Measurements from ENCODE around the gene TMIE. TPM values are rescaled to one million over a fixed set of nuclear protein-coding genes. Genes with fewer than 3 reads are reported as not detected.

Gene TMIE
- total RNA-seq, 1 donor from 2014 or later, result not detected

DNA sequence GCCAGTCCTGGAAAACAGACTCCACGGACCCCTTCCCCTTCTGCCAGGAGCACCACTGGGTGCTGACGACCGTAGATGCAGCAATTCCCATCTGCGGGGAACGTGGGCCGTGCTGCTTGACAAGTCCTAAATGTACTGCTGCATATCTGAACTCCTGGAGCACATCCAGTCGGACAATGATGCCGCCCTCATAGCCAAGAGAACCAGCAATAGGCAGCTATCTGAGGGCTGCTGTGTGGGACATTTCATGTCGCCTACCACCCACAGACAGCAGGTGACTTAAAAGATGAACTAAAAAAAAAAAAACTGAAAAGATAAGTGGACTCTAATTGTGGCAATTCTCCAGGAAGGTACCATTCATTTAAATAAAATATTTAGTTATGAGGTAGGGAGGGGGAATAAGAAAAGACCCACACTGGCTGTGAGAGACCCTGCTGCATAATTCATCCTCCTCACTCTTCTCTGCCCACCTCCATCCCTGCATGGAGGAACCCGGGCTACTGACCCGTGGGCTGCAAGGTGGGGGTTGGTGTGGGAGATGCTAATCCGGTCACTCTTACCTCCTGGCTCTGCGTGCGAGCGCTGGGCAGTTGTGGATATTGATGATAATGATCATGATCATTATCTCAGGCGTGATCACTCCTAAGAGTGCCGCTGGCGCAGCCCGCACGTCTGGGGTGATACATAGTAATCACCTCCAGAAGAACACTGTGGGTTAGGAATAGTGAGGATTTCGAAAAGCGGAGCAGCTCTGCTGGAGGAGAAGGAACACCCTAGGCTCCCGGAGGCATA lies 36.0 kb upstream of the TMIE start:
- Mint-ChIP-seq H3K4me1 (ENCODE audit: low read depth) (no peaks in the 10 kb centered on the region), H3K36me3 (ENCODE audit: low read depth) (no peaks in the 10 kb centered on the region), H3K9me3 (no peaks in the 10 kb centered on the region), H3K27me3 (ENCODE audit: low read depth) (no peaks in the 10 kb centered on the region), H3K27ac (no peak overlapping the region), H3K4me3 (ENCODE audit: low read depth) (no peak overlapping the region)
- intact Hi-C loops (cut with micrococcal nuclease), result no loop called here
- DNase-seq (ENCODE audit: low spot score), result no peak

DNA sequence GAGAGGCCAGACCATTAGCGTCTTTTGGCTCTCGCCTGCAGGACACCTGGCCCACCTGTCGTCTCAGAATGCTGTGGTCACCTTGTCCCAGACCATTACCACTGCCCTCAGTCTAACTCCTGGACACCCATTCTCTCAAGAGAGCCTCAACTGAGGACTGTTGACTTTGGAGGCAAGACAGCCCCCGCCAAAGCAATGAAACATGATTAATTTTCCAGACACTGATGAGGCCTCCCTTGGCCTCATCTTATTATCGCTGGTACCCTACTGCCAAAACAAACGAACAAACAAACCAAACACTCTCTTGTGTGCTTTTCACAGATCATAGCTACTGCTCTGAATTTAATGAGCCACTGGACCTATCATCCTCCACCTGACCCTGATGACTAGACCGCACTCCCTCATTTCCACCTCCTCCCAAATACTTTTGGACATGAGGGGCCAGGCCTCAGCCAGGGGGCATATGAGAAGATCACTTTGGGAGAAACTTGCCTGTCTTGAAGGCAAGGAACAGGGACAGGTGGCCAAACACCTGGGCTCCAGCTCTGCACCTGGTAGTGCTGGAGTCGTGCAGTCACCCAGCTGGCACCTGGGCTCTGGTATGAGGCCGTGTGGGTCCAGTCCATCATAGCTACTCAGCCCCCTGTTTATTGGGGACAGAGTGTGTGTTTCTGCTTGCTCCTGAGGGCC lies 35.3 kb upstream of the TMIE start:
- Mint-ChIP-seq H3K27ac (no peak overlapping the region), H3K9me3 (no peaks in the 10 kb centered on the region), H3K36me3 (ENCODE audit: low read depth) (no peaks in the 10 kb centered on the region), H3K27me3 (ENCODE audit: low read depth) (no peaks in the 10 kb centered on the region), H3K4me3 (ENCODE audit: low read depth) (no peak overlapping the region), H3K4me1 (ENCODE audit: low read depth) (no peaks in the 10 kb centered on the region)
- DNase-seq (ENCODE audit: low spot score), result no peak
- intact Hi-C loops (cut with micrococcal nuclease), result no loop called here

DNA sequence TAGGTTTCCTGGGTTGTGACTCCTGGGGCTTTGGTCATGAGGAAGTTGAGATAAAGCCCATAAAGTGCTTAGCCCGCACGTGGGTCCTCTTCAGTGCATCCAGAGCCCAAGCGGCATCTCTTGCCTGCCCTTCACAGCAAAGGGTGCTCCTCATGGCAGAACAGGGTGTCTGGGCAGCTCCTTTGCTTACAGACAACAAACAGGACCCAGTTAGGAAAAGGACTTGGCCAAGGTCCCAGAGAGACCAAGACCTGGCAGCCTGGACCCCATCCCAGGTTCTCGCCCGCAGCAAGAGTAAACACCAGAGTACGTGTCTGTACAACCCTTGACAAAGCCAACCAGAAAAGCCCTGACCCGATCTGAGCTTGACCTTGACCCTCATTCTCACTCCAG lies 34.7 kb upstream of the TMIE start:
- H3K36me3 Mint-ChIP-seq (ENCODE audit: low read depth), result no peaks in the 10 kb centered on the region
- no peaks in the 10 kb centered on the region for H3K27me3 Mint-ChIP-seq (ENCODE audit: low read depth)
- no peaks in the 10 kb centered on the region for H3K9me3 Mint-ChIP-seq
- DNase-seq (ENCODE audit: low spot score), result no peak
- no peak overlapping the region for H3K27ac Mint-ChIP-seq
- intact Hi-C loops (cut with micrococcal nuclease), result no loop called here
- H3K4me3 Mint-ChIP-seq (ENCODE audit: low read depth), result no peak overlapping the region
- no peaks in the 10 kb centered on the region for H3K4me1 Mint-ChIP-seq (ENCODE audit: low read depth)

DNA sequence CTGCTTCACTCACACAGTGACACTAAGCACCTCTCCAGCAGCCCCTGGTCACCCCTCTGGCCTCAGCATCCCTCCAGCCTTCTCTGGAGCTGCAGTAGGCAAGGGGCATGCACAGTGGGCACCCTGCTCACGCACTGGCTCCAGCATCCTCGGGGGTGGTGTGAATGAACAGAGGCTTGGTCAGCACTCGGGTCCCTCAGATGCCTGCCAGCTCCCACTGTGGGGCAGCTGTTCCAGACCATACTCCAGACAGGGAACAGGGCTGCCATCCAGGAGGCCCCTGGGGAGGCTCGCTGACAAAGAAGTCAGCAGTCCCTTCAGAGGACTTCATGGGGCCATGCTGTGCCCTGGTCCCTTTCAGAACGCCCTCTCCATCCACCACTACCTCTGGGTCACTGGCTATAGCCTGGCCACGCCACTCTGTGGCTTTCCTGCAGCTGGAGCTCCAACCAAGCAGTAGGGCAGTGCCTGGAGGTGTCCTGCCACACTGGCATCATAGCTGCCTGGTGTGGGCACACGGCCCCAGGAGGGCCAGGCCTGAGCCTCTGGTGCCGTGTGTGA lies 34.1 kb upstream of the TMIE start:
- Mint-ChIP-seq H3K27me3 (ENCODE audit: low read depth) (no peaks in the 10 kb centered on the region), H3K4me3 (ENCODE audit: low read depth) (no peak overlapping the region)
- intact Hi-C loops (cut with micrococcal nuclease), result no loop called here

DNA sequence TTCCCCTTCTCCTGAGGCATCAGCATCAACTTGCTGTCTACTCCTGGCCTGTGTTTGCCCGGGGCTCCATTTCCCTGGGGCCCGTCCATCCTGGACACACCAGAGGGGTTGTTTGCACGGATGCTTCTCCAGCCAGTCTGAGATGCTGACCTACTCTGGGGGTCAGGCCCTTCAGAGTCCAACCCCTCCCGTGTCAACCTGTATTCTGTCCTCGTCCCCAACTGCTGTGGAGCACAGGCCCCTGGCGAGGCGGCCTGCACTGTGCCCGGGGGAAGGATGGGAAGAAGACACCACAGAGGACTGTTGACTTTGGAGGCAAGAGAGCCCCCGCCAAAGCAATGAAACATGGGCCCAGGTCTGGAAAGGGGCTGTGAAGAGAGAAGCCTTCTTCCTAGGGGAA lies 33.5 kb upstream of the TMIE start:
- H3K4me1 Mint-ChIP-seq (ENCODE audit: low read depth), result no peaks in the 10 kb centered on the region
- no peak overlapping the region for H3K27ac Mint-ChIP-seq
- intact Hi-C loops (cut with micrococcal nuclease), result no loop called here
- no peaks in the 10 kb centered on the region for H3K9me3 Mint-ChIP-seq
- no peak overlapping the region for H3K4me3 Mint-ChIP-seq (ENCODE audit: low read depth)
- no peak for DNase-seq (ENCODE audit: low spot score)
- no peaks in the 10 kb centered on the region for H3K36me3 Mint-ChIP-seq (ENCODE audit: low read depth)
- no peaks in the 10 kb centered on the region for H3K27me3 Mint-ChIP-seq (ENCODE audit: low read depth)

More for the DNA sequence above, 34.1 kb upstream of the TMIE start:
- DNase-seq (ENCODE audit: low spot score), result no peak
- no peak overlapping the region for H3K27ac Mint-ChIP-seq
- no peaks in the 10 kb centered on the region for H3K36me3 Mint-ChIP-seq (ENCODE audit: low read depth)
- H3K9me3 Mint-ChIP-seq, result no peaks in the 10 kb centered on the region
- H3K4me1 Mint-ChIP-seq (ENCODE audit: low read depth), result no peaks in the 10 kb centered on the region

DNA sequence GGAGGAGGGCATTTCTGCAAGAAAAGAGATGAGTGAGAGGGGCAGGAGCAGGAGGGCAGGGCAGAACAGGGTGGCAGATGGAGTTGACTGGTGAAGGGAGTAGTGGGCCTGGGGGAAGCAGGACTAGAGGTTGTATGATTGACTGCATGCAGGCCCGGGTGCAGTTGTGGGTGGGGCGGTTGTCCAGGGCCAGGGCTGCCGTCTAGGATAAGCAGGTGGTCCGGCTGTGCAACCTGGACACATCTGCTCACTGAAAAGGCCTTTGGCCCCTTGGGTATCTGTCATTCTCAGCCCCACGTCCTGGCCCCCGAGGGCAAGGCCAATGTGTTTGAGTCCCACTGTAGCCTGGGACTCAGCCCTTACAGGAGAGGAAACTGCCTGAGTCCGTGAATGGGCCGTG lies 33.1 kb upstream of the TMIE start:
- H3K27me3 Mint-ChIP-seq (ENCODE audit: low read depth), result no peaks in the 10 kb centered on the region
- no peaks in the 10 kb centered on the region for H3K9me3 Mint-ChIP-seq
- H3K36me3 Mint-ChIP-seq (ENCODE audit: low read depth), result no peaks in the 10 kb centered on the region
- DNase-seq (ENCODE audit: low spot score), result no peak
- intact Hi-C loops (cut with micrococcal nuclease), result no loop called here
- no peak overlapping the region for H3K27ac Mint-ChIP-seq
- no peaks in the 10 kb centered on the region for H3K4me1 Mint-ChIP-seq (ENCODE audit: low read depth)
- no peak overlapping the region for H3K4me3 Mint-ChIP-seq (ENCODE audit: low read depth)

DNA sequence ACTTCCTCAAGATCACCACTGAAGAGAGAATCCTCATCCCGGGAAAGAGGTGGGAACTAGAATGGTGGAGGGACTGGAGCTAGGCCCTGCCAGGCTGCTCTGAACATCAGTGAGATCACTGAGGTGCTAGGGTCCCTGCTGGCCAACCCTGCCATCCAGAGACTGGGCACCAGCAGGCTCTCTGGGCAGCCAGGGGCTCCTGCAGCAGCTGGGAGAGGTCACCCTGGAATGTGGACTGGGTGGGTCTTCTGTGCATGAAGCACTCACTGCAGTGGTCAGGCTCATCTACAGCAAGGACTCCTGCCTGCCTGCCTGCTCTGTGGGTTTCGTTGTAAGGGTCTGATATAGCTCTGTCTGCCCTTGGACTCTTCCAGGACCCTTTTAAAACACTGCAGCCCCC lies 32.6 kb upstream of the TMIE start:
- no peaks in the 10 kb centered on the region for H3K9me3 Mint-ChIP-seq
- intact Hi-C loops (cut with micrococcal nuclease), result no loop called here
- no peak overlapping the region for H3K27ac Mint-ChIP-seq
- H3K36me3 Mint-ChIP-seq (ENCODE audit: low read depth), result no peaks in the 10 kb centered on the region
- DNase-seq (ENCODE audit: low spot score), result no peak
- no peak overlapping the region for H3K4me3 Mint-ChIP-seq (ENCODE audit: low read depth)
- no peaks in the 10 kb centered on the region for H3K27me3 Mint-ChIP-seq (ENCODE audit: low read depth)
- no peaks in the 10 kb centered on the region for H3K4me1 Mint-ChIP-seq (ENCODE audit: low read depth)

DNA sequence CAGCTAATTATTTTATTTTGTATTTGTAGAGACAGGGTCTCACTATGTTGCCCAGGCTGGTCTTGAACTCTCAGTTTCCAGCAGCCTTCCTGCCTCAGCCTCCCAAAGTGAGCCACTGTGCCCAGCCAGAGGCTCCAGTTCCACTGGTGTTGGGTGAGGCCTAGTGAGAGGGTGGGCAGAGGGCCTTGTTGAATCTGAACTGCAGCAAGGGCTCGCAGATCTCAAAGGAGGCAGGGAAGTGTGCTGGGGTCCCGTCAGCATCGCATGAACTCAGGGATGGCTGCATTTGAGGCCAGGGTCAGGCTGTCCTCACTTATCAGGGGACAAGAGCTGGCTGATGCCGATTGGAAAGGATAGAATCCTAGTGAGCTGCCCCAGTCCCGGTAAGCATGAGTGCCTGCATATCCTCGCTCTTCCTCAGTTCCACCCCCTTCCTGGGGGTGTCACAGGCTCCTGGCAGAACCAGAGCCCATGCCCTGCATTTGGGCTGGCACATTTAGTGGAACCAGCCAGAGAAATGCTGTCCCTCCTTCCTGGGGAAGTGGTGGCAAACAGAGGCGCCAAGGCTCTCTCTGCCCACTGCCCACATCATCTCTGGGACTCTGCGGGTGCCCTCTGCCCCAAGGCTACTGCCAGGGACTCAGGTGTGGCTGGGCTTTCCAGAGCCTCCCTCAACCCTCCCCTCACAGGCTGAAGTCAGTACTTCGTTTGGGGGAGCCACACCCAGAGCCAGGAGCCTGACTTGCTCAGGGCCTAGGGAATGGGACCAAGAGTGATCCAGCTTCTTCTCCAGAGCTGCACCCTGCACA lies 31.8 kb upstream of the TMIE start:
- no peaks in the 10 kb centered on the region for H3K27me3 Mint-ChIP-seq (ENCODE audit: low read depth)
- H3K27ac Mint-ChIP-seq, result no peak overlapping the region
- intact Hi-C loops (cut with micrococcal nuclease), result no loop called here
- no peaks in the 10 kb centered on the region for H3K4me1 Mint-ChIP-seq (ENCODE audit: low read depth)
- no peaks in the 10 kb centered on the region for H3K9me3 Mint-ChIP-seq
- DNase-seq (ENCODE audit: low spot score), result no peak
- H3K36me3 Mint-ChIP-seq (ENCODE audit: low read depth), result no peaks in the 10 kb centered on the region
- H3K4me3 Mint-ChIP-seq (ENCODE audit: low read depth), result no peak overlapping the region

DNA sequence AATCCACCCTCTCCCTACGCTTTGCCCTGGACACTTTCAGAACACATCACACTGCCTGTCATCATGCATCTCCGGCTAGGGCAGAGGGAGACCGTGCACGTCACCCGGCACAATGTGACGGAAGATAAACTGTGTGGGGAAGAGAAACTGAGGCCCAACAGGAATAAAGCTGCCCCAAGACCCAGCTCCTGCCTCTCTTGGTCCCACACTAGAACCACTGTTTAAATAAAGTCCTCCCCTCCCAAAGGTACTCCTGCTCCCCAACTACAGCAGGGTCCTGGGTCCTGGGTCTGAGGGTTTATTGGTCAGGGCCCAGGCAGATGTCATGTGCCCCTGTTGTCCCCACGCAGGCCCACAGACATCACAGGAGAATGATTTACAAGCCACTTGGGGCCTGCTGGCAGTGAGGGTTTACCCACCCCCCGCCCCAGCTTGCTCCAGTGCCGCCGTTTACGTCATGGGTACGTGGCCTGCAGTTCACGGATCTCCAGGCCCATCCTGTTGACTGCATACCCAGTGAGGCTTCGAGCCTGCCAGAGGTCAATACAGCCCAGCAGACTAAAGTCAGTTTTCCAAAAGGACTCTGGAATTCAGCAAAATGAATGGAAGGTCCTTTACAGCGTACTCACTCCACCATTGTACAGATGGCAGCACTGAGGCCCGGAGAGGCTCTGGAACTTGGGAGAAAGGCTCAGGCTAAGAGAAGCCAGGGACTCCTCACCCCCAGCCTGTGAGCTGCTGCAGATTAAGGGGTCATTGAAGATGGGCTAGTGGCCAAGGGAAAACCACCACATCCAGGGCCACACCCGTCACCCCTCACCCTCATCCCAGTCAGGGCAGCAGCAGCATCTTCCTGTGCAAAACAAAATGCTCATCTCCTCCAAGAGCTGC lies 30.9 kb upstream of the TMIE start:
- no peak overlapping the region for H3K27ac Mint-ChIP-seq
- intact Hi-C loops (cut with micrococcal nuclease), result no loop called here
- no peak overlapping the region for H3K4me3 Mint-ChIP-seq (ENCODE audit: low read depth)
- no peaks in the 10 kb centered on the region for H3K9me3 Mint-ChIP-seq
- DNase-seq (ENCODE audit: low spot score), result no peak
- no peaks in the 10 kb centered on the region for H3K27me3 Mint-ChIP-seq (ENCODE audit: low read depth)
- no peaks in the 10 kb centered on the region for H3K4me1 Mint-ChIP-seq (ENCODE audit: low read depth)
- no peaks in the 10 kb centered on the region for H3K36me3 Mint-ChIP-seq (ENCODE audit: low read depth)

DNA sequence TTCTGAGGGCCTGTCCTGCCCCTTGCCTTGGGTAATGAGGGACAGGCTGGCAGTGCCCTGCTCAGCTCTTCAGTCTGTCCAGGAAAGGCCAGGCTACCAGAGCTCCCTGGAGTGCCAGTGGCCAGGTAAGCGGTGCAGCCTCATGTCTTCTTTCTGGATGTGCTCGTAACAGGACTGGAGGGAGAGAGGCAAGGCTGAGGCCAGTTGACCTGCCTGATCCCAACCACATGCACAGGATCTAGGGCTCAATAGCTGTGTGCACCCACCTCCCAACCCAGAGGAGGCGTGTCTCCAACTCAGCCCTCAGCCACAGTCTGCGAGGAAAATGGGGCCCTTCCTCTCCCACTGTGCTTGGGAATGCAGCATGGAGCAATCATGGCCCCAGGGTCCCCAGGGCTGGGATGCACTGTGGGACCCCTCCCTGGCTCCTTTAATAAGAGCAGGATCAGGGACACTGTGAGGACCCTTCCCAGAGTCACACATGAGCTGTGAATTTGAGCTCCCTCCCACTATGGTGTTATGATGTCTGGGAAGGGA lies 30.2 kb upstream of the TMIE start:
- Mint-ChIP-seq H3K36me3 (ENCODE audit: low read depth) (no peaks in the 10 kb centered on the region), H3K4me3 (ENCODE audit: low read depth) (no peak overlapping the region), H3K27me3 (ENCODE audit: low read depth) (no peaks in the 10 kb centered on the region), H3K4me1 (ENCODE audit: low read depth) (no peaks in the 10 kb centered on the region), H3K27ac (no peak overlapping the region), H3K9me3 (no peaks in the 10 kb centered on the region)
- intact Hi-C loops (cut with micrococcal nuclease), result no loop called here
- no peak for DNase-seq (ENCODE audit: low spot score)

DNA sequence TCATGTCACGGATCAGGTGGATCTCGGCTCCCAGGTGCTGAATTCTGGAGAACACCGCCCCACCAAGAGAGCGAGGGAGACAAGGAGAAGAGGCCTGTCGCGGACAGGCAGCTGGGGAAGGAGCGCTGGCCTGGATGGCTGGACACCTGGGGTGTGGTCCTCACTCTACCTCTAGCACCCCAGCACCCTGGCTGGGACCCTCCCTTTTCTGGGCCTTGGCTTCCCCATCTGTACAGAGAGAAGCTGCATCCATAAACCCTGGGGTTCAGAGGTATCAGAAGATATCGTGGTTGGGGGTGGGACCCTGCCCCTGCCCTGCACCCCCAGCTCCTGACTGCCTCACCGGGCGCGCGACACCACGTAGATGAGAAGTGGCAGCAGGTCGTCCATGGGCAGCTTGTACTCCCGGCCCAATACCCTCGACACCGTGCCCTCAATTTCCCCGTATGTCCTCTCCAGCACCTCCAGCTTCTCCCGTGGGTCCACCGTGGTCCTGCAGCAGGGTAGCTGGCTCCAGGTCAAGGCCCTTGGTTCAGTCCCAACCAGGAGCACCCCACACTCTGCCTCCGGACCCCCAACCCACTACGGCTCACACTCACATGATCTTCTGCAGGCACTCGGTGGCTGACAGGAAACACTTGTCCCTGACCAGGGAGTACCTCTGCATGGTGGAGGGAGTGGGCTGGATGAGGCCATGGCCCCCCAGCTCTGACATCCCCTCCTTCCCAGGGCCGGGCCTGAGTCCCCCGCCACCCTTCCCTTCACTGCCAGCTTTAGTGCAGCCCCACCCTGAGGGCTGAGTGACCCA lies 29.4 kb upstream of the TMIE start:
- intact Hi-C loops (cut with micrococcal nuclease), result no loop called here
- no peaks in the 10 kb centered on the region for H3K9me3 Mint-ChIP-seq
- H3K27ac Mint-ChIP-seq, result no peak overlapping the region
- no peak for DNase-seq (ENCODE audit: low spot score)
- no peaks in the 10 kb centered on the region for H3K36me3 Mint-ChIP-seq (ENCODE audit: low read depth)
- no peaks in the 10 kb centered on the region for H3K27me3 Mint-ChIP-seq (ENCODE audit: low read depth)
- no peak overlapping the region for H3K4me3 Mint-ChIP-seq (ENCODE audit: low read depth)
- no peaks in the 10 kb centered on the region for H3K4me1 Mint-ChIP-seq (ENCODE audit: low read depth)

Data from activated T-helper 2 cell treated with anti-CD3 and anti-CD28 coated beads, Interferon-gamma antibody, Interleukin-2, Interleukin-4, amounts not matched to agents 10 μg/mL and 5 μg/mL and 100 μg/mL, durations not matched to agents 14 hours and 24 hours and 36 hours (primary cell).